ENCODE measurements around the gene RALA.

The RALA gene

GRCh38 chr7:39721919-39722597 is 98.7 kb downstream of the RALA start:
- no peak for TF ChIP-seq CTCF (IDR thresholded peaks at IDR 0.05; ENCODE audit: low read depth, low read length)
- peak overlapping the region; percentile 40 for H3K4me3 ChIP-seq (ENCODE audit: low read depth, low read length)
- H3K9me3 ChIP-seq: no peaks in the 10 kb centered on the region
- H3K4me1 ChIP-seq: peaks cover 11% of the 10 kb centered on the region
- no peaks in the 10 kb centered on the region for H3K36me3 ChIP-seq
- H3K27me3 ChIP-seq: no peaks in the 10 kb centered on the region
- DNase-seq: peak; percentile 71

- TF ChIP-seq CTCF (IDR thresholded peaks at IDR 0.05; ENCODE audit: low read depth, low read length): no peak
- H3K4me3 ChIP-seq (ENCODE audit: low read depth, low read length): no peak overlapping the region
- H3K9me3 ChIP-seq: no peaks in the 10 kb centered on the region
- no peaks in the 10 kb centered on the region for H3K27me3 ChIP-seq
- peaks cover 7% of the 10 kb centered on the region; the same call in 1 of the 2 replicates for H3K4me1 ChIP-seq
- no peaks in the 10 kb centered on the region for H3K36me3 ChIP-seq
- no peak for DNase-seq
Observed at GRCh38 chr7:39727231-39728012, 104.0 kb downstream of the RALA start.

DNA sequence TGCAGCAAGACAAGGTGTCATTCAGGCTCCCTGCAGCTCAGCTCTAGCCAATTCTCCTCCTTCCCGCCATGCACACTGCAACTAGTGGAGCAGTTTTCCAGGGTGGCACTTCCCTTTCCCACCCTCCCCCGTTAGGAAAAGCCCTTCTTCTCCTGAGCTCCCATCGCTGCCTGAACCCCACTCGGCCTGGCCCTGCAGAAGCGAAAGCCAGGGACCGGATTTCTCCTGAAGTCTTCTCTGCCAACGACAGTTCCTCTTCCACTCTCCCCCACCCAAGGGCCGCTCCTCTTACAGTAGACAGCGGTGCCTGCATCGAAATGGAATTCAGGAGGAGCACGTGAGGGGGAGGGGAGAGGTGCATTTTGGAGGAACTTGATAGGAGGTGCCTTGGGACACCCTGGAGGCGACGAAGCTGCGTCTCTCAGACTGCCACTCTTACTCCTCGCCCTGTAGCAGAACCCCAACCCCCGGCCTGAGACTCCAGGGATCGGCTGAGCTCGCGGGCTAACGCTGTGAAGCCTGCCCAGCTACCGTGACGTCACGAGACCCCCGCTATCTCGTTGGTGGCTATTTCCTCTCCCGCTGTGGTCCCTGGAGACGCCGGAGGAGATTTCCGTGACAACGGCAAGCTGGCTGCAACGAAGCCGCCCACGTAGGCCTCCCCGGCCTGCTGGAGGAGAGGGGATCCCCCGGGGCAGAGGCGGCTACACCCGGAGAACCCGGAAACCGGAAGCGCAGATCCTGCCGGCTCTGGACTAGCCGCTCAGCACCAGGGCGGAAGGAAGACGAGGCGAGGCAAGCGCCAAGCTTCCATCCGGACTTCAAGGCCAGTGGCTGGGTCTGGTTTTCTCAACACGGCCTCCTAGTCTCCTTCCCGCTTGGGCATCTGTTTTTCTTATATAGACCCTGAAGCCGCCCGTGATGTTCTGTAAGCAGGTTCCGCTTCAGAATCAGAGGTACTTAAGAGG is 109.7 kb downstream of the RALA start:
- peak; percentile 97 for DNase-seq
- Histone ChIP-seq H3K36me3 (no peaks in the 10 kb centered on the region), H3K4me3 (ENCODE audit: low read depth, low read length) (peak overlapping the region; percentile 77), H3K9me3 (no peaks in the 10 kb centered on the region), H3K27me3 (no peaks in the 10 kb centered on the region), H3K4me1 (peaks cover 7% of the 10 kb centered on the region)
- TF ChIP-seq CTCF (IDR thresholded peaks at IDR 0.05; ENCODE audit: low read depth, low read length): no peak

- no peaks in the 10 kb centered on the region for H3K9me3 ChIP-seq
- DNase-seq: no peak
- H3K36me3 ChIP-seq: no peaks in the 10 kb centered on the region
- no peak for TF ChIP-seq CTCF (IDR thresholded peaks at IDR 0.05; ENCODE audit: low read depth, low read length)
- H3K27me3 ChIP-seq: no peaks in the 10 kb centered on the region
- peak overlapping the region; percentile 77 for H3K4me3 ChIP-seq (ENCODE audit: low read depth, low read length)
- H3K4me1 ChIP-seq: peaks cover 7% of the 10 kb centered on the region
Observed at GRCh38 chr7:39733881-39734632, 110.7 kb downstream of the RALA start.

GRCh38 chr7:39734633-39735004 is 111.2 kb downstream of the RALA start:
- no peak for TF ChIP-seq CTCF (IDR thresholded peaks at IDR 0.05; ENCODE audit: low read depth, low read length)
- Histone ChIP-seq H3K4me3 (ENCODE audit: low read depth, low read length) (peak overlapping the region; percentile 77), H3K9me3 (no peaks in the 10 kb centered on the region), H3K4me1 (peaks cover 7% of the 10 kb centered on the region), H3K27me3 (no peaks in the 10 kb centered on the region), H3K36me3 (no peaks in the 10 kb centered on the region)
- no peak for DNase-seq
